Small intestine (tissue), 7 donors: ENCODE results near the gene ADPRH. TPM values are rescaled to one million over a fixed set of nuclear protein-coding genes. Genes with fewer than 3 reads are reported as not detected.
A peak's percentile ranks its signal among the peaks of the same experiment; 100 is the strongest.

Experiments used
- DNase-seq, 2 donors: peaks; one replicate each; pipeline versions ENCODE4 v3.0.0 to v3.0.0-alpha.2; 2013
- FAIRE-seq: peaks from 2 replicates; lab custom pipeline; 2012; peaks lifted over from hg19 to GRCh38; lab: Jason Lieb, UNC
- H3K27ac ChIP-seq, 3 donors: one replicate each; pipeline ENCODE4 v1.5.1; 2013; ENCODE audit warnings: low read length in 2 of 3, mild to moderate bottlenecking in 2 of 3, control low read depth in 1 of 3, inconsistent platforms in 1 of 3, low read depth in 1 of 3, moderate library complexity in 1 of 3
- H3K27me3 ChIP-seq, 3 donors: one replicate each; pipeline ENCODE4 v1.6.1; 2013; ENCODE audit warnings: low read length in 3 of 3, inconsistent platforms in 1 of 3; ENCODE audit not compliant: control insufficient read depth in 3 of 3, insufficient read depth in 3 of 3
- H3K36me3 ChIP-seq, 3 donors: one replicate each; pipeline ENCODE4 v1.6.1; 2013; ENCODE audit warnings: low read length in 3 of 3, inconsistent platforms in 1 of 3, low read depth in 1 of 3, mild to moderate bottlenecking in 1 of 3, moderate library complexity in 1 of 3; ENCODE audit not compliant: control insufficient read depth in 3 of 3, insufficient read depth in 2 of 3
- H3K4me1 ChIP-seq, 3 donors: one replicate each; pipeline ENCODE4 v1.6.1; 2013; ENCODE audit warnings: low read length in 2 of 3, inconsistent platforms in 1 of 3, low read depth in 1 of 3, mild to moderate bottlenecking in 1 of 3, moderate library complexity in 1 of 3; ENCODE audit not compliant: control insufficient read depth in 3 of 3, insufficient read depth in 2 of 3
- H3K4me3 ChIP-seq, 3 donors: one replicate each; pipeline ENCODE4 v1.5.1; 2013; ENCODE audit warnings: low read length in 3 of 3, control low read depth in 1 of 3, inconsistent platforms in 1 of 3, low read depth in 1 of 3, mild to moderate bottlenecking in 1 of 3, moderate library complexity in 1 of 3
- H3K9me3 ChIP-seq, 2 donors: one replicate each; pipeline ENCODE4 v1.6.1; 2013; ENCODE audit warnings: low read depth in 1 of 2, low read length in 1 of 2; ENCODE audit not compliant: control insufficient read depth in 2 of 2, insufficient read depth in 1 of 2
- WGBS, 3 donors: extraction: QIAGEN DNeasy Blood & Tissue Kit; methylation state at CpG; one replicate each; pipeline ENCODE4 v1.1.7; 2013; 5-methylcytosine and 5-hydroxymethylcytosine counted together
- polyA plus RNA-seq, 4 donors: library from polyadenylated mRNA; stranded (reverse) in 3 of 4; unstranded in 1 of 4; fragments of 200-250 nt in 3 of 4; fragments of 120-200 nt in 1 of 4; gene quantifications; one replicate each; pipeline versions ENCODE4 v1.2.1 to v1.2.3, GENCODE V29; 2013
- donor health status: healthy with polysubstance abuse.
- donor health status: control.
- donor health status: control.
- donor health status: Bipolar disorder and iron deficiency.
- donor health status: healthy.

The ADPRH gene
- polyA plus RNA-seq, 4 donors, result 0.89 to 5.4 (median 2.1) TPM

GRCh38 chr3:119595639-119596334 is 16.5 kb downstream of the ADPRH start:
- no peaks in the 10 kb centered on the region for H3K36me3 ChIP-seq
- 70 to 78% (median 72%) methylated on average over 7 of the region's 7 CpGs for whole genome bisulfite sequencing, 3 donors
- H3K27me3 ChIP-seq, result no peaks in the 10 kb centered on the region
- H3K4me1 ChIP-seq, result peaks cover 0 to 8% (median 0%) of the 10 kb centered on the region in 3 donors
- peaks cover 0 to 7% of the 10 kb centered on the region in 2 donors for H3K9me3 ChIP-seq
- FAIRE-seq (no peak), DNase-seq (no peak)
- no peak overlapping the region for H3K4me3 ChIP-seq
- no peak overlapping the region for H3K27ac ChIP-seq

GRCh38 chr3:119596398-119596797 is 17.1 kb downstream of the ADPRH start:
- H3K27me3 ChIP-seq, result no peaks in the 10 kb centered on the region
- H3K27ac ChIP-seq, result no peak overlapping the region
- FAIRE-seq, result no peak
- 84% methylated on average over 6 of the region's 6 CpGs for WGBS, 3 donors
- peaks cover 0 to 3% of the 10 kb centered on the region in 2 donors for H3K9me3 ChIP-seq
- H3K4me1 ChIP-seq, result peaks cover 0 to 8% (median 0%) of the 10 kb centered on the region in 3 donors
- H3K4me3 ChIP-seq, result no peak overlapping the region
- H3K36me3 ChIP-seq, result no peaks in the 10 kb centered on the region
- no peak for DNase-seq

GRCh38 chr3:119597548-119598288 is 18.4 kb downstream of the ADPRH start, which contains the start of gene PLA1A:
Gene PLA1A, plus strand, starts transcription at chr3:119597885. Its CDS starts 29 bp downstream, at chr3:119597914.
- Histone ChIP-seq H3K4me1 (peaks cover 0 to 8% (median 0%) of the 10 kb centered on the region in 3 donors), H3K4me3 (peak within 1 kb of the TSS in 1 of 3 donors; percentile 13), H3K36me3 (no peaks in the 10 kb centered on the region), H3K9me3 (no peaks in the 10 kb centered on the region), H3K27ac (peak within 1 kb of the TSS in 2 of 3 donors; percentile 54 to 67), H3K27me3 (no peaks in the 10 kb centered on the region)
- peak; percentile 20 to 87 for DNase-seq
- FAIRE-seq, result no peak
- 35 to 50% (median 40%) methylated on average over 7 of the region's 7 CpGs for WGBS, 3 donors

GRCh38 chr3:119598410-119599098 is 19.3 kb downstream of the ADPRH start:
- Histone ChIP-seq H3K36me3 (no peaks in the 10 kb centered on the region), H3K27ac (peak overlapping the region in 1 of 3 donors; percentile 33), H3K27me3 (no peaks in the 10 kb centered on the region), H3K4me3 (no peak overlapping the region), H3K4me1 (peaks cover 0 to 8% (median 0%) of the 10 kb centered on the region in 3 donors), H3K9me3 (no peaks in the 10 kb centered on the region)
- DNase-seq (no peak), FAIRE-seq (no peak)
- 85 to 92% (median 91%) methylated on average over 1 of the region's 1 CpG for WGBS, 3 donors

- 89 to 96% (median 91%) methylated on average over 6 of the region's 6 CpGs for WGBS, 3 donors
- DNase-seq (no peak), FAIRE-seq (no peak)
- no peak overlapping the region for H3K4me3 ChIP-seq
- H3K27me3 ChIP-seq, result no peaks in the 10 kb centered on the region
- H3K9me3 ChIP-seq, result no peaks in the 10 kb centered on the region
- H3K4me1 ChIP-seq, result peaks cover 0 to 8% (median 0%) of the 10 kb centered on the region in 3 donors
- H3K36me3 ChIP-seq, result no peaks in the 10 kb centered on the region
- no peak overlapping the region for H3K27ac ChIP-seq
Observed at GRCh38 chr3:119599558-119600174, 20.4 kb downstream of the ADPRH start.

GRCh38 chr3:119600732-119601131 is 21.4 kb downstream of the ADPRH start:
- Histone ChIP-seq H3K36me3 (no peaks in the 10 kb centered on the region), H3K4me1 (peaks cover 0 to 8% (median 0%) of the 10 kb centered on the region in 3 donors), H3K4me3 (no peak overlapping the region), H3K9me3 (no peaks in the 10 kb centered on the region), H3K27me3 (no peaks in the 10 kb centered on the region), H3K27ac (no peak overlapping the region)
- DNase-seq, result no peak
- 63 to 72% (median 69%) methylated on average over 3 to 5 of the region's 5 CpGs for WGBS, 3 donors
- FAIRE-seq, result no peak

GRCh38 chr3:119601154-119601553 is 21.9 kb downstream of the ADPRH start:
- no peaks in the 10 kb centered on the region for H3K27me3 ChIP-seq
- no peak overlapping the region for H3K27ac ChIP-seq
- DNase-seq (no peak), FAIRE-seq (no peak)
- no peaks in the 10 kb centered on the region for H3K9me3 ChIP-seq
- WGBS, 3 donors, result 86 to 92% (median 91%) methylated on average over 3 of the region's 3 CpGs
- H3K36me3 ChIP-seq, result no peaks in the 10 kb centered on the region
- H3K4me3 ChIP-seq, result no peak overlapping the region
- peaks cover 0 to 8% (median 0%) of the 10 kb centered on the region in 3 donors for H3K4me1 ChIP-seq

- Histone ChIP-seq H3K27ac (no peak overlapping the region), H3K4me3 (no peak overlapping the region), H3K4me1 (peaks cover 0 to 4% (median 0%) of the 10 kb centered on the region in 3 donors), H3K36me3 (peaks cover 0 to 3% (median 0%) of the 10 kb centered on the region in 3 donors), H3K27me3 (no peaks in the 10 kb centered on the region), H3K9me3 (no peaks in the 10 kb centered on the region)
- FAIRE-seq, result no peak
- 64 to 90% (median 78%) methylated on average over 1 of the region's 1 CpG for WGBS, 3 donors
- DNase-seq, result no peak
Observed at GRCh38 chr3:119602676-119603075, 23.4 kb downstream of the ADPRH start.
